ENCODE results near the gene ROM1. TPM values are rescaled to one million over a fixed set of nuclear protein-coding genes. Genes with fewer than 3 reads are reported as not detected.

ROM1 gene
- total RNA-seq, 2 experiments from 2014 or later = 0.79 to 1.1 TPM

DNA sequence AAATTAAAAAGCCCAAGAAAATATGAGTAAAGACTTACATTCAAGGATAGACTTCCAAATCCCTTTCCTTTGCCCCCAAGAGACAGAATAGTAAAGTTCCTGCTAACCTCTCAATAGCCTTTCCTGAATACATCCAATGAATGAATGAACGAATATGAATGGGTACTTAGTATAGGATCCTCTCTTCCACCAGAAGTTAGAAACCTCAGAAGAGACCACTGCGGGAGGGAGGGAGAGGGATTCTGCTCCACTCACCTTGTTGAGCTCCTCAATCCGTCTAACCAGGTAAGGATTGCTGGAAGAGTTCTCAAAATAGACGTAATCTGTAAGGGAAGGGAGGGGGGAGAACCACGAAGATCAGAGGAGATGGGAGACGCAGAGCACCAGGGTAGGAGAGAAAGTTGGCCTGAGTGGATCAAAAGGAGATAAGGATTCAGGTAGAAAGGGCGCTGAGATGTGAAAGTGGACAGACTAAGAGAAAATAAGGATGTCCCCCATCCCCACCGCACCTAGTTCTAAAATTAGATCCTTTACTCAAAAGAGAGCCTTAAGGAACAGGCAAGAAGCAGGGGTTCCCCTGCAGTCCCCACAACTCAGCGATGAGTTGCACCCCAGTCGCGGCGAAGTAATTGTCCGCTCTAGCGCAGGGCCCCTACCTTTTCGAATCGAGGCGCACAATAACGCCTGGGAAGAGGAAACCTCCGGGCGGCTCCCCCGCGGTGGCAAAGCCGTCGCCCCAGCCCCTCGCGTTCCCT lies 12.5 kb upstream of the ROM1 start:
- Mint-ChIP-seq H3K4me3 (peak overlapping the region; percentile 86), H3K4me1 (ENCODE audit: low read depth) (peaks cover 38% of the 10 kb centered on the region), H3K36me3 (ENCODE audit: low read depth) (peaks cover 71% of the 10 kb centered on the region), H3K27me3 (no peaks in the 10 kb centered on the region), H3K9me3 (no peaks in the 10 kb centered on the region), H3K27ac (peak overlapping the region; percentile 95)
- ChIA-PET CTCF (interaction anchor here (1.2 to 2.7 kb wide), 5 partner anchors 9 to 176 kb away, joined by 3 to 24 read pairs (median 5); partner anchors contain the start of genes C11orf98, EML3, ROM1 and TUT1), POLR2A (interaction anchor here (0.6 to 3.9 kb wide), 23 partner anchors 9 to 254 kb away, joined by 3 to 59 read pairs (median 6); partner anchors contain the start of genes B3GAT3, C11orf98, CSKMT and EEF1G)
- TF ChIP-seq, protein P1, sequence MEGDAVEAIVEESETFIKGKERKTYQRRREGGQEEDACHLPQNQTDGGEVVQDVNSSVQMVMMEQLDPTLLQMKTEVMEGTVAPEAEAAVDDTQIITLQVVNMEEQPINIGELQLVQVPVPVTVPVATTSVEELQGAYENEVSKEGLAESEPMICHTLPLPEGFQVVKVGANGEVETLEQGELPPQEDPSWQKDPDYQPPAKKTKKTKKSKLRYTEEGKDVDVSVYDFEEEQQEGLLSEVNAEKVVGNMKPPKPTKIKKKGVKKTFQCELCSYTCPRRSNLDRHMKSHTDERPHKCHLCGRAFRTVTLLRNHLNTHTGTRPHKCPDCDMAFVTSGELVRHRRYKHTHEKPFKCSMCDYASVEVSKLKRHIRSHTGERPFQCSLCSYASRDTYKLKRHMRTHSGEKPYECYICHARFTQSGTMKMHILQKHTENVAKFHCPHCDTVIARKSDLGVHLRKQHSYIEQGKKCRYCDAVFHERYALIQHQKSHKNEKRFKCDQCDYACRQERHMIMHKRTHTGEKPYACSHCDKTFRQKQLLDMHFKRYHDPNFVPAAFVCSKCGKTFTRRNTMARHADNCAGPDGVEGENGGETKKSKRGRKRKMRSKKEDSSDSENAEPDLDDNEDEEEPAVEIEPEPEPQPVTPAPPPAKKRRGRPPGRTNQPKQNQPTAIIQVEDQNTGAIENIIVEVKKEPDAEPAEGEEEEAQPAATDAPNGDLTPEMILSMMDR (IDR thresholded peaks at IDR 0.05) = no peak
- no peak for ATAC-seq
- intact Hi-C loops (cut with micrococcal nuclease) = no loop called here
- DNase-seq = peak; percentile 45

DNA sequence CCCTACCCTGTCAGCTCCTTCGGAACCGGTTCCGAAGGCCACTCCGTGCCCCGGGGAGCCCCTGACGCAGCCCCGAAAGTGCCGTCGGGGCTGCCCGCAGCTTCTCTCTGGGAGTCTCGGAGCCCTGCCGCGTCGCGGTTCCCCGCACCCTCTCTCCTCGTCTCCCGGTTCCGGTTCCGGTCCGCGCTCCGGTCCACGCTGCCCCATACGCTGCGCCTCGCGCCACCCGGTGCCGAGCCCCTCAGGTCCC lies 12.0 kb upstream of the ROM1 start:
- peaks cover 40% of the 10 kb centered on the region for H3K4me1 Mint-ChIP-seq (ENCODE audit: low read depth)
- DNase-seq = peak; percentile 43
- peaks cover 74% of the 10 kb centered on the region for H3K36me3 Mint-ChIP-seq (ENCODE audit: low read depth)
- no peaks in the 10 kb centered on the region for H3K9me3 Mint-ChIP-seq
- H3K4me3 Mint-ChIP-seq = peak overlapping the region; percentile 86
- intact Hi-C loops (cut with micrococcal nuclease) = no loop called here
- no peaks in the 10 kb centered on the region for H3K27me3 Mint-ChIP-seq
- TF ChIP-seq, protein P1 (IDR thresholded peaks at IDR 0.05) = no peak
- H3K27ac Mint-ChIP-seq = peak overlapping the region; percentile 95
- ChIA-PET CTCF (interaction anchor here (0.9 to 2.7 kb wide), 8 partner anchors 9 to 206 kb away, joined by 3 to 24 read pairs (median 4); partner anchors contain the start of genes C11orf98, CSKMT, EML3 and ROM1), POLR2A (interaction anchor here (0.6 to 3.9 kb wide), 19 partner anchors 9 to 254 kb away, joined by 3 to 59 read pairs (median 6); partner anchors contain the start of genes B3GAT3, C11orf98, CSKMT and EEF1G)
- no peak for ATAC-seq

DNA sequence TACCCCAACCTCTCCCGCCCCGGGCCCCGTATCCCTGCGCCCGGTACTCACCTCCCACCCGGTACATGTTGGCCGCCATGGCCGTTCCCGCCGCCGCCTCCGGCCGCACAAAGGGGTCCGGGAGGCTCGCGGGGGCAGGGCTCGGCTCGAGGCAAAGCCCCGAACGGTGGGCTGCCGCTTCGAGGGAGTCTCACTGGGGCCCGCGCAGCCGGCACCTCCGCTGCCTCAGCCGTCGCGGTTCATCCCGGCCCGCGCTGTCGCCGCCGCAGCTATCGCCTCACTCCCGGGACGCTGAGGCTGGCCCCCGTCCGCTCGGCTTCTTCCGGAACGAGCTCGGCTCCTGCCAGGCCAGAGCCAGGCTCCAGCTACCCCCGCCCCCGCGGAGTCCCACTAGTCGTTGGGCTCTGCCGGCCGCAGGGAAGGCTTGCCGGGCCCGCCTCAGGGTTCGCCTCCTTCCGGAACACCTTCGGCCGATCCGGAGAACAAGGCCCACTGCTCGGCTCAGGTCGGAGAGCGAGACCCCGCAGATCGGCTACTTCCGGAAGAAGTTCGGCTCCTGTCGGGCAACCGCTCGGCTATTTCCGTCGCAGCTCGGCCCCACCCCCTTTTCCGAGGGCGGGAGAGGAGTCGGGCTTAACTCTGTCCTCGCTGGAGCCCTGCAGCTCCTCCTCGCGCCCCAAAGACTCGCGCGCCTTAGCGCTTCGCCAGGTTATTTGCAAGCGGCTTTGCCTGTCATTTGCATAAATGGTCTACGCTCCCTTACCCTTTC lies 11.5 kb upstream of the ROM1 start, which contains the start of gene MTA2:
Gene MTA2 (minus strand): TSS at position 494 of the 769 bp plus-strand sequence. CDS start 415 bp downstream, at position 79.
- H3K27me3 Mint-ChIP-seq = no peaks in the 10 kb centered on the region
- no peaks in the 10 kb centered on the region for H3K9me3 Mint-ChIP-seq
- H3K4me1 Mint-ChIP-seq (ENCODE audit: low read depth) = peaks cover 43% of the 10 kb centered on the region
- ChIA-PET POLR2A (interaction anchor here (0.9 to 3.9 kb wide), 15 partner anchors 10 to 253 kb away, joined by 3 to 59 read pairs (median 6); partner anchors contain the start of genes B3GAT3, C11orf98, CSKMT and EEF1G), CTCF (interaction anchor here (0.6 to 2.7 kb wide), 11 partner anchors 10 to 206 kb away, joined by 3 to 24 read pairs (median 4); partner anchors contain the start of genes C11orf98, CSKMT, EML3 and INTS5)
- peak; percentile 99 for DNase-seq
- TF ChIP-seq, protein P1 (IDR thresholded peaks at IDR 0.05) = no peak
- peaks cover 73% of the 10 kb centered on the region for H3K36me3 Mint-ChIP-seq (ENCODE audit: low read depth)
- H3K4me3 Mint-ChIP-seq = peak within 1 kb of the TSS; percentile 86
- H3K27ac Mint-ChIP-seq = peak within 1 kb of the TSS; percentile 95
- intact Hi-C loops (cut with micrococcal nuclease) = no loop called here
- ATAC-seq = peak; percentile 89

DNA sequence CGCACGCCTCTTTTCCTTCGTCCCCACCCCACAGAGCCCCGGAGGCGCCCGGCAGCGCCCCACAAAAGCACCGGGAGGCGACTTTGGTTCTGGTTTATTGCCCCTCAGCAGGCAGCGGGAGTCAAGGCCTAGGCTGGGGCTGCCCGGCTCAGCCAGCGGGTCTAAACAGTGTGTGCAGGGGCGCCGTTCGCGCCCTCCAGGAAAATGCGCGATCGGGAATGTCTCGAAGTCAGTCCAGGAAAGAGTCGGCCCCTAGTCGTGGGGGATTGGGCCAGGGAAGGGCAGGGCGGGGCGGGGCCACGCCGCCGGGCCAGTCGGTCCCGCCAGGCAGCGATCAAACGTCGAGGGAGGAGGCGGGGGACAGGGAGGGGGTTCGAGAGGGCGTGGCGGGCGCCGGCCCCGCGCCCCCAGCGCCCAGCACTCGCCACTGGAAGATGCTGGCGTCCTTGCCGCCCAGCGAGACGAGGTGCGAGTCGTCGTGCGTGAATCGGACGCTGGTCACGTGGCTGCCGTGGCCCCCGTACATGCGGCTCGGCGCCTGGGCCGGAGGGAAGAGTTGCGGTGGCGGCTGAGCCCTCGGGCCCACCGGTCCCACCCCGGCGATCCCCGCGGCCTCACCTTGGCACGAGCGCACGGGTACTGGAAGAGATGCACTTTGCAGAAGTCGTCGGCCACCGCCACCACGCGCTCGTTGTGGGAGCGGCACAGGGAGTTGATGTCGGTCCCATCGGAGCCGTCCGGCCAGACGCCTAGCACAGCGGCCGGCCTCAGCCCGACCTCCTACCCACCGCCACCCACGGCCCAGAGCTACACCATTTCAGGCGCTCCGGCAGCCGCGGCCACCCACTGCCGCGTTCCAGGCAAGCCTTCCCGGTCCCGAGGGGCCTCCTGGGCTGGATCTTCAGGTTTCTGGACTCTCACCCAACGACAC lies 10.7 kb upstream of the ROM1 start:
- peak overlapping the region; percentile 91 for H3K27ac Mint-ChIP-seq
- peak overlapping the region; percentile 86 for H3K4me3 Mint-ChIP-seq
- TF ChIP-seq, protein P1 (IDR thresholded peaks at IDR 0.05) = no peak
- no peak for ATAC-seq
- peak; percentile 19 for DNase-seq
- no peaks in the 10 kb centered on the region for H3K9me3 Mint-ChIP-seq
- intact Hi-C loops (cut with micrococcal nuclease) = no loop called here
- H3K4me1 Mint-ChIP-seq (ENCODE audit: low read depth) = peaks cover 41% of the 10 kb centered on the region
- CTCF ChIA-PET = interaction anchor here (0.6 to 2.7 kb wide), 11 partner anchors 8 to 78 kb away, joined by 3 to 24 read pairs (median 4); partner anchors contain the start of genes C11orf98, CSKMT, EML3 and INTS5
- POLR2A ChIA-PET = interaction anchor here (0.6 to 3.9 kb wide), 14 partner anchors 9 to 253 kb away, joined by 3 to 59 read pairs (median 8); partner anchors contain the start of genes B3GAT3, C11orf98, CSKMT and EML3
- H3K27me3 Mint-ChIP-seq = no peaks in the 10 kb centered on the region
- peaks cover 66% of the 10 kb centered on the region for H3K36me3 Mint-ChIP-seq (ENCODE audit: low read depth)
